ENCODE data around the gene PRMT7. TPM values are rescaled to one million over a fixed set of nuclear protein-coding genes. Genes with fewer than 3 reads are reported as not detected.

PRMT7 gene
- total and polyA plus RNA-seq, 2 of the 8 experiments (the other 6 are each of a cell fraction or from before 2014, with no cell fraction given): 48.2 to 49.3 TPM

- Histone ChIP-seq H2BK20ac (ENCODE audit: low read length) (no peak overlapping the region), H2BK5ac (ENCODE audit: low read depth, low read length) (no peak overlapping the region), H3K79me2 (ENCODE audit: control insufficient read depth in 1 of 2, insufficient read depth in 2 of 2, low read length in 2 of 2) (no peaks in the 10 kb centered on the region), H4K8ac (ENCODE audit: extremely low read depth, insufficient read depth, low read length) (no peak overlapping the region), H3K4me3 (ENCODE audit: extremely low read depth in 1 of 4, insufficient read depth in 2 of 4, low read depth in 3 of 4, low read length in 4 of 4) (no peak overlapping the region), H3K27ac (ENCODE audit: low read depth, low read length) (no peak overlapping the region), H3K14ac (ENCODE audit: insufficient read length) (no peak overlapping the region), H3K4me2 (ENCODE audit: insufficient read depth in 1 of 2, low read depth in 2 of 2, low read length in 2 of 2) (no peak overlapping the region), H4K91ac (replicated peaks; ENCODE audit: insufficient read length, low read length) (no peak overlapping the region), H3K4me1 (replicated peaks in 1 of 4; ENCODE audit: control insufficient read depth in 3 of 4, insufficient read depth in 4 of 4, low read length in 3 of 4) (peaks cover 0 to 4% (median 3%) of the 10 kb centered on the region in 4 experiments; a peak in 3 of 7 replicates), H2BK15ac (ENCODE audit: low read length) (no peak overlapping the region), H4K20me1 (replicated peaks in 1 of 2; ENCODE audit: control insufficient read depth in 1 of 2, insufficient read depth in 2 of 2, low read length in 2 of 2) (no peaks in the 10 kb centered on the region), H3K36me3 (ENCODE audit: control insufficient read depth in 2 of 4, insufficient read depth in 4 of 4, low read length in 3 of 4) (no peaks in the 10 kb centered on the region), H3K9ac (replicated peaks in 1 of 4; ENCODE audit: extremely low read depth in 1 of 4, low read depth in 3 of 4, low read length in 3 of 4) (no peak overlapping the region), H3K18ac (ENCODE audit: extremely low read depth, low read length) (no peak overlapping the region), H3K23me2 (ENCODE audit: low read depth, low read length) (no peaks in the 10 kb centered on the region), H3K4ac (replicated peaks; ENCODE audit: insufficient read length, low read depth, low read length) (no peak overlapping the region), H2BK120ac (replicated peaks; ENCODE audit: low read depth, low read length) (no peak overlapping the region), H3K56ac (replicated peaks; ENCODE audit: insufficient read length, low read depth, low read length) (no peak overlapping the region), H3K23ac (ENCODE audit: insufficient read length) (no peak overlapping the region), H3K79me1 (ENCODE audit: low read depth, low read length) (no peaks in the 10 kb centered on the region), H4K5ac (ENCODE audit: insufficient read length, low read depth, low read length) (no peak overlapping the region), H3K27me3 (replicated peaks in 1 of 4; ENCODE audit: control insufficient read depth in 3 of 4, extremely low read depth in 1 of 4, insufficient read depth in 3 of 4, low read length in 3 of 4) (no peaks in the 10 kb centered on the region), H3K9me3 (ENCODE audit: insufficient read depth in 2 of 2, low read depth in 1 of 2, low read length in 1 of 2) (no peaks in the 10 kb centered on the region), H2AK5ac (ENCODE audit: low read depth, low read length) (no peak overlapping the region), H2BK12ac (ENCODE audit: low read depth, low read length) (no peak overlapping the region), H2AFZ (ENCODE audit: low read length) (no peak overlapping the region)
- TF ChIP-seq SRF (IDR thresholded peaks at IDR 0.05; ENCODE audit: low read depth, low read length) (no peak), SP2 (IDR thresholded peaks at IDR 0.05; ENCODE audit: low read length) (no peak), KDM1A (IDR thresholded peaks at IDR 0.05; ENCODE audit: borderline replicate concordance, low read length) (no peak), PHF8 (conservative IDR thresholded peaks at IDR 0.05; ENCODE audit: low read depth, low read length) (no peak), RAD21 (IDR thresholded peaks at IDR 0.05 in 1 of 2, conservative IDR thresholded peaks at IDR 0.05 in 1 of 2; ENCODE audit: low read depth in 2 of 2, low read length in 2 of 2) (peak; percentile 69 to 80), CTCF (IDR thresholded peaks at IDR 0.05; ENCODE audit: control extremely low read depth in 1 of 3, insufficient read depth in 1 of 3, low read depth in 1 of 3, low read length in 3 of 3) (peak; percentile 70 to 82 (median 81)), EP300 (IDR thresholded peaks at IDR 0.05; ENCODE audit: borderline replicate concordance in 1 of 2, low read depth in 2 of 2, low read length in 2 of 2) (no peak), BRCA1 (IDR thresholded peaks at IDR 0.05; ENCODE audit: low read depth, low read length) (no peak)
- 82% methylated on average over 14 of the region's 14 CpGs; no CpG with 5 or more reads in 1 of the 2 experiments for WGBS, 2 experiments (ENCODE audit: extremely low coverage in 1 of 2, insufficient coverage in 1 of 2, insufficient read length in 1 of 2, insufficient replicate concordance in 2 of 2, low coverage in 1 of 2, low lambda C conversion rate in 2 of 2, missing lambda C conversion rate in 1 of 2)
- POLR2A ChIA-PET (ENCODE audit: partially characterized antibody): interaction anchor here (0.8 to 1.4 kb wide), 3 partner anchors 14 to 147 kb away, joined by 3 to 4 read pairs (median 3); no protein-coding TSS in a partner anchor
- DNase-seq (ENCODE audit: low read depth in 1 of 2, low spot score in 2 of 2) (peak in 1 of 2 experiments; percentile 78), FAIRE-seq (peak; percentile 50)
- CTCF ChIA-PET (ENCODE audit: partially characterized antibody): interaction anchor here (0.6 to 14.3 kb wide), 31 partner anchors 9 to 786 kb away, joined by 3 to 221 read pairs (median 5); partner anchors contain the start of genes SLC7A6 and SMPD3
Measured at GRCh38 chr16:68364561-68364998, 53.8 kb downstream of the PRMT7 start.
